GM12878 (cell line): ENCODE data around the gene GMDS. TPM values are rescaled to one million over a fixed set of nuclear protein-coding genes. Genes with fewer than 3 reads are reported as not detected.

ENCODE experiments used
- ATAC-seq: fragments of 200-7000 bp; cut with Tn5 transposase; 3 replicates; pipeline ENCODE4 v1.9.1; 2020; ENCODE audit warnings: mild to moderate bottlenecking, moderate library complexity
- BruUV-seq: library from RNA; stranded (reverse); fragments of 400-500 nt; replicated peaks from 2 replicates; lab custom pipeline; 2021; lab: Mats Ljungman, UMichigan
- CTCF ChIA-PET: fragments of 300-600 bp; sonication (Branson Sonifier 250); formaldehyde crosslinking; extraction: SDS; loops from one replicate; lab custom pipeline; 2021; ENCODE audit warnings: inconsistent platforms; lab: Yijun Ruan, JAX
- POLR2A ChIA-PET: fragments of 350-600 bp; formaldehyde crosslinking; extraction: SDS; loops from one replicate; lab custom pipeline; 2021; ENCODE audit warnings: inconsistent platforms; lab: Charles Lee
- RAD21 ChIA-PET: fragments of 300-600 bp; sonication (Branson Sonifier 250); formaldehyde crosslinking; loops from one replicate; lab custom pipeline; 2023; ENCODE audit warnings: antibody characterized with exemption; ENCODE audit not compliant: unreplicated experiment; lab: Charles Lee
- SMC1A ChIA-PET: fragments of 300-600 bp; sonication (Branson Sonifier 250); formaldehyde crosslinking; loops from one replicate; lab custom pipeline; 2023; ENCODE audit not compliant: unreplicated experiment, uncharacterized antibody; lab: Charles Lee
- DNase-seq: peaks from one replicate; pipeline ENCODE4 v3.0.0-alpha.2; 2011; ENCODE audit warnings: low read depth, low spot score
- FAIRE-seq: peaks from 3 replicates; lab custom pipeline; 2011; peaks lifted over from hg19 to GRCh38; lab: Jason Lieb, UNC
- H2AFZ ChIP-seq: 2 replicates; pipeline ENCODE4 v1.6.0; 2011; ENCODE audit warnings: low read depth, low read length, control low read depth; ENCODE audit not compliant: control insufficient read depth
- H3K27ac ChIP-seq: 2 replicates; pipeline ENCODE4 v1.5.1; 2011; ENCODE audit warnings: control low read depth; ENCODE audit not compliant: control insufficient read depth, insufficient read depth
- H3K27me3 ChIP-seq, 2 experiments: replicated peaks in 1 of 2; 2 replicates each; pipeline versions ENCODE4 v1.6.0 to v1.6.1; 2011; ENCODE audit warnings: low read length in 1 of 2; ENCODE audit not compliant: control insufficient read depth in 2 of 2, insufficient read depth in 2 of 2
- H3K36me3 ChIP-seq, 2 experiments: 2 replicates each; pipeline ENCODE4 v1.5.1; 2011; ENCODE audit warnings: low read length in 1 of 2; ENCODE audit not compliant: control insufficient read depth in 2 of 2, insufficient read depth in 2 of 2
- H3K4me1 ChIP-seq: 2 replicates; pipeline ENCODE4 v1.6.1; 2011; ENCODE audit warnings: mild to moderate bottlenecking, low read length, moderate library complexity, mixed read lengths; ENCODE audit not compliant: control insufficient read depth, insufficient read depth
- H3K4me2 ChIP-seq: 2 replicates; pipeline ENCODE4 v1.6.0; 2011; ENCODE audit warnings: control low read depth; ENCODE audit not compliant: control insufficient read depth, insufficient read depth
- H3K4me3 ChIP-seq: fragments of 200-600 bp; sonication (generic); 2 replicates; pipeline ENCODE4 v1.5.1; 2016
- H3K79me2 ChIP-seq: 2 replicates; pipeline ENCODE4 v1.6.0; 2011; ENCODE audit warnings: low read length; ENCODE audit not compliant: control insufficient read depth, insufficient read depth
- H3K9ac ChIP-seq: 2 replicates; pipeline ENCODE4 v1.8.0; 2011; ENCODE audit warnings: low read length, control low read depth, mixed read lengths; ENCODE audit not compliant: control insufficient read depth, insufficient read depth
- H3K9me3 ChIP-seq: replicated peaks from 3 replicates; pipeline ENCODE4 v1.5.1; 2011; ENCODE audit warnings: mild to moderate bottlenecking, low read length; ENCODE audit not compliant: control insufficient read depth, insufficient read depth
- H4K20me1 ChIP-seq: 2 replicates; pipeline ENCODE4 v1.6.0; 2011; ENCODE audit not compliant: control insufficient read depth, insufficient read depth
- CREB1 ChIP-seq: IDR thresholded peaks from 2 replicates; pipeline ENCODE4 v1.6.1; 2012; ENCODE audit warnings: low read depth, mild to moderate bottlenecking, inconsistent platforms
- CREM ChIP-seq: IDR thresholded peaks from 2 replicates; pipeline ENCODE4 v1.6.1; 2014; ENCODE audit warnings: antibody characterized with exemption, low read depth
- FOXM1 ChIP-seq: IDR thresholded peaks from 2 replicates; pipeline ENCODE4 v1.6.1; 2012; ENCODE audit warnings: low read depth, mild to moderate bottlenecking, inconsistent platforms, low read length, moderate library complexity
- PAX8 ChIP-seq: fragments of 450-650 bp; IDR thresholded peaks from 2 replicates; pipeline ENCODE4 v1.6.1; 2017; ENCODE audit warnings: mild to moderate bottlenecking, moderate library complexity
- SIN3A ChIP-seq: IDR thresholded peaks from 2 replicates; pipeline ENCODE4 v1.6.1; 2012; ENCODE audit warnings: low read depth, low read length, improper control_type of control experiment
- SIX5 ChIP-seq: IDR thresholded peaks from 2 replicates; pipeline ENCODE4 v1.6.1; 2011; ENCODE audit warnings: mild to moderate bottlenecking, low read depth, low read length, moderate library complexity; ENCODE audit not compliant: severe bottlenecking
- SUZ12 ChIP-seq: fragments of 200-600 bp; sonication (generic); IDR thresholded peaks from one replicate; pipeline ENCODE4 v1.6.1; 2018; ENCODE audit warnings: antibody characterized with exemption, mild to moderate bottlenecking; ENCODE audit not compliant: unreplicated experiment
- TCF7 ChIP-seq: IDR thresholded peaks from 2 replicates; pipeline ENCODE4 v1.6.1; 2014; ENCODE audit warnings: antibody characterized with exemption, borderline replicate concordance
- WGBS: methylation state at CpG from one replicate; pipeline ENCODE4 v1.1.6; 2016; ENCODE audit warnings: low lambda C conversion rate; ENCODE audit not compliant: insufficient replicate concordance, insufficient coverage; ENCODE audit errors: missing lambda C conversion rate; 5-methylcytosine and 5-hydroxymethylcytosine counted together
- in situ Hi-C: fragments of 300-500 bp; cut with MboI; formaldehyde crosslinking; loops from 9 replicates; pipeline ENCODE4 v1.14.3; 2018; ENCODE audit warnings: mixed read lengths
- intact Hi-C: fragments of 100-400 bp; cut with micrococcal nuclease; formaldehyde crosslinking; loops from one replicate; pipeline ENCODE4 v1.14.2; 2022; ENCODE audit not compliant: unreplicated experiment
- polyA plus RNA-seq, 11 experiments: library from polyadenylated mRNA; depleted of rRNA in 4 of 11; unstranded in 6 of 11; stranded (reverse) in 5 of 11; fragments of >200 nt; fragmentation: Nextera tagmentation in 4 of 11; fragmentation: Illumina TruSeq in 1 of 11; extraction: Ambion mirVana in 4 of 11; extraction: Trizol in 1 of 11; gene quantifications; 1 replicate in 1 of 11; 2 replicates in 10 of 11; pipeline versions ENCODE4 v1.2.1 to v1.2.3, GENCODE V29; 2011 to 2016; ENCODE audit warnings: inconsistent platforms in 2 of 11, missing spikeins in 2 of 11, low read depth in 1 of 11
- total RNA-seq, 4 experiments: library from RNA; depleted of rRNA in 3 of 4; stranded (reverse); fragments of >200 nt in 3 of 4; fragmentation: Illumina TruSeq in 1 of 4; extraction: Trizol in 1 of 4; gene quantifications; 2 replicates each; pipeline versions ENCODE4 v1.2.1 to v1.2.3, GENCODE V29; 2013 to 2021
- TF ChIP-seq, protein P1 (sequence below): fragments of 450-650 bp; IDR thresholded peaks from 2 replicates; pipeline ENCODE4 v1.6.1; 2014; ENCODE audit warnings: mild to moderate bottlenecking
- TF ChIP-seq, protein P2 (sequence below): fragments of 450-650 bp; IDR thresholded peaks from 2 replicates; pipeline ENCODE4 v1.6.1; 2016; ENCODE audit warnings: mild to moderate bottlenecking, moderate library complexity, borderline replicate concordance
- TF ChIP-seq, protein P3 (sequence below): fragments of 450-650 bp; formaldehyde crosslinking; IDR thresholded peaks from 2 replicates; pipeline ENCODE4 v1.4.0; 2022; ENCODE audit warnings: mild to moderate bottlenecking, moderate library complexity
- TF ChIP-seq, protein P4 (sequence below): IDR thresholded peaks from 2 replicates; pipeline ENCODE4 v1.6.1; 2011; ENCODE audit warnings: low read depth, mild to moderate bottlenecking, low read length, moderate library complexity, borderline replicate concordance; ENCODE audit errors: extremely low read depth

GMDS gene
- total and polyA plus RNA-seq, 10 of the 15 experiments (the other 5 are each of a cell fraction or from before 2014, with no cell fraction given): 0.61 to 53.8 (median 29.3) TPM

DNA sequence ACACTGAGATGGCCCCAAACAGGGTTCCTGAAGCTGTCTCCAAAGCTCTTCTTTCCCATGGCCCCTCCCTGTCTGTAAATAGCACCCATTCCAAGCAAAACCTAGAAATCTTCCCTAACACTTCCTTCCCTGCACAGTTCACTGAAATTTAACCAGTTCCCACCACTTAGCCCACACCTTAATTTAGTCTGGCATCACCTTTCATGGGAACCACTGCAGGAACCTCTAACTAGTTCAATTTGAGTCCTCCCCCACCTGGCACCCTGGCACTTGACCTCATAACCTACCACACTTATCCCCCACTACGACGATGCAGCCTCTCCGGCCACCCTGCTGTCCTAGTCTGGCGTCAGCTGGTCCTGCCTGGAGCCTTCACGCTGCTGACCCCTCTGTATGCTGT, 278.7 kb downstream of the GMDS start:
- Histone ChIP-seq H3K79me2 (no peaks in the 10 kb centered on the region), H3K9ac (no peak overlapping the region), H4K20me1 (no peaks in the 10 kb centered on the region), H3K27me3 (no peaks in the 10 kb centered on the region)
- intact Hi-C loops: no loop called here
- FAIRE-seq: no peak
- RAD21 ChIA-PET: no interaction called here
- TF ChIP-seq, protein P1, sequence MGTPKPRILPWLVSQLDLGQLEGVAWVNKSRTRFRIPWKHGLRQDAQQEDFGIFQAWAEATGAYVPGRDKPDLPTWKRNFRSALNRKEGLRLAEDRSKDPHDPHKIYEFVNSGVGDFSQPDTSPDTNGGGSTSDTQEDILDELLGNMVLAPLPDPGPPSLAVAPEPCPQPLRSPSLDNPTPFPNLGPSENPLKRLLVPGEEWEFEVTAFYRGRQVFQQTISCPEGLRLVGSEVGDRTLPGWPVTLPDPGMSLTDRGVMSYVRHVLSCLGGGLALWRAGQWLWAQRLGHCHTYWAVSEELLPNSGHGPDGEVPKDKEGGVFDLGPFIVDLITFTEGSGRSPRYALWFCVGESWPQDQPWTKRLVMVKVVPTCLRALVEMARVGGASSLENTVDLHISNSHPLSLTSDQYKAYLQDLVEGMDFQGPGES: no peak
- TF ChIP-seq CREB1: no peak
- TF ChIP-seq, protein P2, sequence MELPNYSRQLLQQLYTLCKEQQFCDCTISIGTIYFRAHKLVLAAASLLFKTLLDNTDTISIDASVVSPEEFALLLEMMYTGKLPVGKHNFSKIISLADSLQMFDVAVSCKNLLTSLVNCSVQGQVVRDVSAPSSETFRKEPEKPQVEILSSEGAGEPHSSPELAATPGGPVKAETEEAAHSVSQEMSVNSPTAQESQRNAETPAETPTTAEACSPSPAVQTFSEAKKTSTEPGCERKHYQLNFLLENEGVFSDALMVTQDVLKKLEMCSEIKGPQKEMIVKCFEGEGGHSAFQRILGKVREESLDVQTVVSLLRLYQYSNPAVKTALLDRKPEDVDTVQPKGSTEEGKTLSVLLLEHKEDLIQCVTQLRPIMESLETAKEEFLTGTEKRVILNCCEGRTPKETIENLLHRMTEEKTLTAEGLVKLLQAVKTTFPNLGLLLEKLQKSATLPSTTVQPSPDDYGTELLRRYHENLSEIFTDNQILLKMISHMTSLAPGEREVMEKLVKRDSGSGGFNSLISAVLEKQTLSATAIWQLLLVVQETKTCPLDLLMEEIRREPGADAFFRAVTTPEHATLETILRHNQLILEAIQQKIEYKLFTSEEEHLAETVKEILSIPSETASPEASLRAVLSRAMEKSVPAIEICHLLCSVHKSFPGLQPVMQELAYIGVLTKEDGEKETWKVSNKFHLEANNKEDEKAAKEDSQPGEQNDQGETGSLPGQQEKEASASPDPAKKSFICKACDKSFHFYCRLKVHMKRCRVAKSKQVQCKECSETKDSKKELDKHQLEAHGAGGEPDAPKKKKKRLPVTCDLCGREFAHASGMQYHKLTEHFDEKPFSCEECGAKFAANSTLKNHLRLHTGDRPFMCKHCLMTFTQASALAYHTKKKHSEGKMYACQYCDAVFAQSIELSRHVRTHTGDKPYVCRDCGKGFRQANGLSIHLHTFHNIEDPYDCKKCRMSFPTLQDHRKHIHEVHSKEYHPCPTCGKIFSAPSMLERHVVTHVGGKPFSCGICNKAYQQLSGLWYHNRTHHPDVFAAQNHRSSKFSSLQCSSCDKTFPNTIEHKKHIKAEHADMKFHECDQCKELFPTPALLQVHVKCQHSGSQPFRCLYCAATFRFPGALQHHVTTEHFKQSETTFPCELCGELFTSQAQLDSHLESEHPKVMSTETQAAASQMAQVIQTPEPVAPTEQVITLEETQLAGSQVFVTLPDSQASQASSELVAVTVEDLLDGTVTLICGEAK: no peak
- no peak for TF ChIP-seq SIN3A
- no peak for TF ChIP-seq SUZ12
- no peak for TF ChIP-seq FOXM1
- TF ChIP-seq, protein P3, sequence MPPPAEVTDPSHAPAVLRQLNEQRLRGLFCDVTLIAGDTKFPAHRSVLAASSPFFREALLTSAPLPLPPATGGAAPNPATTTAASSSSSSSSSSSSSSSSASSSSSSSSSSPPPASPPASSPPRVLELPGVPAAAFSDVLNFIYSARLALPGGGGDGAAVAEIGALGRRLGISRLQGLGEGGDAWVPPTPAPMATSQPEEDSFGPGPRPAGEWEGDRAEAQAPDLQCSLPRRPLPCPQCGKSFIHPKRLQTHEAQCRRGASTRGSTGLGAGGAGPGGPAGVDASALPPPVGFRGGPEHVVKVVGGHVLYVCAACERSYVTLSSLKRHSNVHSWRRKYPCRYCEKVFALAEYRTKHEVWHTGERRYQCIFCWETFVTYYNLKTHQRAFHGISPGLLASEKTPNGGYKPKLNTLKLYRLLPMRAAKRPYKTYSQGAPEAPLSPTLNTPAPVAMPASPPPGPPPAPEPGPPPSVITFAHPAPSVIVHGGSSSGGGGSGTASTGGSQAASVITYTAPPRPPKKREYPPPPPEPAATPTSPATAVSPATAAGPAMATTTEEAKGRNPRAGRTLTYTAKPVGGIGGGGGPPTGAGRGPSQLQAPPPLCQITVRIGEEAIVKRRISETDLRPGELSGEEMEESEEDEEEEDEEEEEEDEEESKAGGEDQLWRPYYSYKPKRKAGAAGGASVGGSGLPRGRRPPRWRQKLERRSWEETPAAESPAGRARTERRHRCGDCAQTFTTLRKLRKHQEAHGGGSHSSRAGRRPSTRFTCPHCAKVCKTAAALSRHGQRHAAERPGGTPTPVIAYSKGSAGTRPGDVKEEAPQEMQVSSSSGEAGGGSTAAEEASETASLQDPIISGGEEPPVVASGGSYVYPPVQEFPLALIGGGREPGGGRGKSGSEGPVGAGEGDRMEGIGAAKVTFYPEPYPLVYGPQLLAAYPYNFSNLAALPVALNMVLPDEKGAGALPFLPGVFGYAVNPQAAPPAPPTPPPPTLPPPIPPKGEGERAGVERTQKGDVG: no peak
- no peak for TF ChIP-seq PAX8
- no peak for TF ChIP-seq TCF7
- TF ChIP-seq SIX5: no peak
- no peak for TF ChIP-seq CREM
- TF ChIP-seq, protein P4, sequence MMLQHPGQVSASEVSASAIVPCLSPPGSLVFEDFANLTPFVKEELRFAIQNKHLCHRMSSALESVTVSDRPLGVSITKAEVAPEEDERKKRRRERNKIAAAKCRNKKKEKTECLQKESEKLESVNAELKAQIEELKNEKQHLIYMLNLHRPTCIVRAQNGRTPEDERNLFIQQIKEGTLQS: no peak
- TF ChIP-seq, all 136 proteins: peak for 0
- H3K4me3 ChIP-seq: no peak overlapping the region
- WGBS: 100% methylated on average over 5 of the region's 5 CpGs
- ChIA-PET CTCF (no interaction called here), SMC1A (interaction anchor here (3.7 kb wide), 1 partner anchor 12 kb away, joined by 13 read pairs; no protein-coding TSS in a partner anchor), POLR2A (no interaction called here)
- H2AFZ ChIP-seq: no peak overlapping the region
- H3K36me3 ChIP-seq: no peaks in the 10 kb centered on the region; a peak in 1 of 4 replicates
- no peak for DNase-seq
- H3K4me2 ChIP-seq: no peak overlapping the region
- H3K27ac ChIP-seq: no peak overlapping the region
- in situ Hi-C loops: no loop called here
- ATAC-seq: no peak
- no peaks in the 10 kb centered on the region for H3K9me3 ChIP-seq
- no TSS peak for BruUV-seq
- no peaks in the 10 kb centered on the region for H3K4me1 ChIP-seq
